Upper lobe of left lung (tissue), 4 donors: Measurements from ENCODE around the gene ASCC3.

Source experiments
- EP300 ChIP-seq, 4 donors: sonication (generic); formaldehyde crosslinking; IDR thresholded peaks; one replicate each; pipeline ENCODE4 v1.5.1; 2017; ENCODE audit warnings: antibody characterized with exemption in 4 of 4, control low read depth in 2 of 4
- POLR2AphosphoS5 ChIP-seq, 2 donors: sonication (generic); formaldehyde crosslinking; IDR thresholded peaks; one replicate each; pipeline ENCODE4 v1.5.1; 2017; ENCODE audit warnings: antibody characterized with exemption in 2 of 2
- TF ChIP-seq, protein P1 (sequence below), 6 experiments: fragments of 450-650 bp in 4 of 6; fragments of 200-600 bp in 2 of 6; sonication (generic) in 2 of 6; IDR thresholded peaks; one replicate each; pipeline ENCODE4 v1.5.1; 2016 to 2019; ENCODE audit warnings: antibody characterized with exemption in 6 of 6

DNA sequence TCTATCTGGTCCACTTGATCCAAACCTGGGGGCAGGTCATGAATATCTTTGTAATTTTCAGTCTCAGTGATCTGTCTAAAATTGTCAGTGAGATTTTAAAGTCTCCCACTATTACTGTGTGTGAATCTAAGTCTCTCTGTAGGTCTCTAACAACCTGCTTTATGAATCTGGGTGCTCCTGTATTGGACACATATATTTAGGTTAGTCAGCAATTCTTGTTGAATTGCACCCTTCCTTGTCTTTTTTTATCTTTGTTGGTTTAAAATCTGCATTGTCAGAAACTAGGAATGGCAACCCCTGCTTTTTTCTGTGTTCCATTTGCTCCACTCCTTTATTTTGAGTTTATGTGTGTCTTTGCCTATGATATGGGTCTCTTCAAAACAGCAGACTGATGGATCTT is 140.7 kb downstream of the ASCC3 start:
- TF ChIP-seq, protein P1, sequence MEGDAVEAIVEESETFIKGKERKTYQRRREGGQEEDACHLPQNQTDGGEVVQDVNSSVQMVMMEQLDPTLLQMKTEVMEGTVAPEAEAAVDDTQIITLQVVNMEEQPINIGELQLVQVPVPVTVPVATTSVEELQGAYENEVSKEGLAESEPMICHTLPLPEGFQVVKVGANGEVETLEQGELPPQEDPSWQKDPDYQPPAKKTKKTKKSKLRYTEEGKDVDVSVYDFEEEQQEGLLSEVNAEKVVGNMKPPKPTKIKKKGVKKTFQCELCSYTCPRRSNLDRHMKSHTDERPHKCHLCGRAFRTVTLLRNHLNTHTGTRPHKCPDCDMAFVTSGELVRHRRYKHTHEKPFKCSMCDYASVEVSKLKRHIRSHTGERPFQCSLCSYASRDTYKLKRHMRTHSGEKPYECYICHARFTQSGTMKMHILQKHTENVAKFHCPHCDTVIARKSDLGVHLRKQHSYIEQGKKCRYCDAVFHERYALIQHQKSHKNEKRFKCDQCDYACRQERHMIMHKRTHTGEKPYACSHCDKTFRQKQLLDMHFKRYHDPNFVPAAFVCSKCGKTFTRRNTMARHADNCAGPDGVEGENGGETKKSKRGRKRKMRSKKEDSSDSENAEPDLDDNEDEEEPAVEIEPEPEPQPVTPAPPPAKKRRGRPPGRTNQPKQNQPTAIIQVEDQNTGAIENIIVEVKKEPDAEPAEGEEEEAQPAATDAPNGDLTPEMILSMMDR (IDR thresholded peaks at IDR 0.05): no peak
- TF ChIP-seq POLR2AphosphoS5 (IDR thresholded peaks at IDR 0.05) (no peak), EP300 (IDR thresholded peaks at IDR 0.05) (no peak)
